NCI-H1417 treated with DMSO at 0.1 percent for 48 hours (cell line): ENCODE results near the gene MTHFSD.

Experiments
- DNase-seq: peaks from one replicate; lab custom pipeline; 2025; lab: John Stamatoyannopoulos, UW

MTHFSD gene

DNA sequence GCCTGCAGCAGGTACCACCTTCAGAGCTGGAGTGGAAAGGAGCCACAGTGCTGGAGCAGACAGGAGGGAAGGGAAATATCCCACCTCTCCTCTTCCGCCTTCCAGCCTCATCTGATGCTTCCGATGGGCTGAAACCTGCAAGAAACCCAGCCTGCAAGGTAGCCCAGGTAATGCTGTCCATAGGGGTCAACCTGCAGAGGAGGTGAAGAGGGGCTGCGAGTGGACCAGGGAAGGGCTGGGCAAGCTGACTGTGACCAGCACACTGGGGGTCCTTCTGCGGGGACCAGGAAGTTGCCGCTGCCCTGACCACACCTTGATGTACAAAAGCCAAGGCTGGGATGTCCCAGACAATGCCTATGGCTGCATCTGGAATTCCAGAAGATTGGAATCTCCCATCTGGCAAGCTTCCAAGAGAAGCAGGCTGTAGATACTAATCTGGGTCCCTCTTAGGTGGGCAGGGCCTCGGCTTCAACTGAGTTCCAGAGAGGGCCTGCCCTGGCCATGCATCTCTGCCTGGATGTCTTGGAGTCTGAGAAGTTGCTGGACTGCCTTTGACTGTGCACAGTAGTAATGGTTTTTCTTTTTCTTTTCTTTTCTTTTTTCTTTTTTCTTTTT lies 29.1 kb upstream of the MTHFSD start:
- no peak for DNase-seq

DNA sequence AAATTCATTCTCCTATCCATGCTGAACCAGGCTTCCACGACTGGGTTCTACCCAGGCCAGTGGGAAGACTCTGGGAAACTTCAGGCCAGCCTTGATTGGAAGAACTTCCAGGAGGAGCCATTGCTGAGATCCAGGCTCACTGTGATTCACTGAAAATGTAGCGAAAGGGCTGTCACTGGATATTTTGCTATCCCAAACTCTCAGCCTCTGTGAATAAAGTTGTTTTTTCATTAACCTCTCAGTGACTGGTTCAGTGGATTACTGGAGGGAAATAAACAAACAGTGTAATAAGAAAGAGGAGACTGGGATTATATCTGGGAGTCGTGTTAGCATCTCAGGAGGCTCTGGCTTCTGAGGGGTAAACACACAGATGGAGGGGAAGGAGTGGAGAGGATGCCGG lies 26.4 kb upstream of the MTHFSD start:
- DNase-seq = no peak

DNA sequence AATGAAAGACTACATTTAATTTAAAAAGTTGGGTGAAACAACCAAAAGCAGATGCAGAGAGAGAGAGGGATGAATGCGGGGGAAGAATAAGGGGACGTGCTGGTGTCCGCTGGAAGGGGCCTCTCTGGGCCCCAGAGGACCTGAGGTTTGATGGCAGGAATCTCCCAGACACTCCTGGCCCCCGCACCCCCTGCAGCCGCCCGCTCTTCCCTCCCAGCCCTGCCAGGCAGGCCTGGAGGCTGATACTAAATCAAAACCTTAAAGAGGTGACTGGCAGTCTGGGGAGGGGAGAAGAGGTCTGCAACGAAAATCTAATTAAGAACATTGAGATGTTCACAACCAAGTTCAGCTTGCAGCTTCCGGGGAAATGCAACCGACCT lies 25.7 kb upstream of the MTHFSD start:
- no peak for DNase-seq

DNA sequence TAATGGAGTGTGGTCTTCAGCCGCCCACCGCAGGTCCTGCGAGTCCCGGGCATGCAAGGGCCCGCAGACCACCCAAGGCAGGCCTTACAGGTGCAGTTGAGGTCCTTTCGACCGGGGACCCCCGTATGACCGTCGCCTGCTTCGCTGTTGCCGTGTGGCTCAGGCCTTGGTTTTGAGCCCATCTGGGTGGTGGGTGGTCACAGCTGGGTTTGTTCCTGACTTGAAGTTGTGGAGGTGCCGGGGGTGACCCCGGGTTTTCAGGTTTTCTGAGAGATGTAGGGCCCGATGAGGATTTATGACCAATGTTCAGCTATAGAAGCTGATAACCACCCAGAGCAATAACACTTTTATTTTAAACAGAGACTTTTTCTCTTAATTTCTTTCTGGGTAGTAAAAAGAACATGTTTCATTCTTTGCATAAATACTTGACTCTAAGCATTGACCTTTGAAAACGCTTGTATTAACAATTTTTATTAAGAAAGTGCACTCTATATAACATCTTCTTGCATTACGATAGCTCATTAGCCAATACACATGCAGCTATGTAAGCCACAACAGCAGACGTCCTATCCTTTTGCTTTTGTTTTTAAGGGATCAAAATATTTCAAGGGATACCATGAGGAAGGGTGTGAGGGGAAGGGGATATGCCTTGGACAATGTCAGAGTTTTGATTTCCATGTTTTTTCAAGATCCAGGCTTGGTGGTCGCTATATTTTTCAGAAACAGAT lies 25.2 kb upstream of the MTHFSD start:
- no peak for DNase-seq

DNA sequence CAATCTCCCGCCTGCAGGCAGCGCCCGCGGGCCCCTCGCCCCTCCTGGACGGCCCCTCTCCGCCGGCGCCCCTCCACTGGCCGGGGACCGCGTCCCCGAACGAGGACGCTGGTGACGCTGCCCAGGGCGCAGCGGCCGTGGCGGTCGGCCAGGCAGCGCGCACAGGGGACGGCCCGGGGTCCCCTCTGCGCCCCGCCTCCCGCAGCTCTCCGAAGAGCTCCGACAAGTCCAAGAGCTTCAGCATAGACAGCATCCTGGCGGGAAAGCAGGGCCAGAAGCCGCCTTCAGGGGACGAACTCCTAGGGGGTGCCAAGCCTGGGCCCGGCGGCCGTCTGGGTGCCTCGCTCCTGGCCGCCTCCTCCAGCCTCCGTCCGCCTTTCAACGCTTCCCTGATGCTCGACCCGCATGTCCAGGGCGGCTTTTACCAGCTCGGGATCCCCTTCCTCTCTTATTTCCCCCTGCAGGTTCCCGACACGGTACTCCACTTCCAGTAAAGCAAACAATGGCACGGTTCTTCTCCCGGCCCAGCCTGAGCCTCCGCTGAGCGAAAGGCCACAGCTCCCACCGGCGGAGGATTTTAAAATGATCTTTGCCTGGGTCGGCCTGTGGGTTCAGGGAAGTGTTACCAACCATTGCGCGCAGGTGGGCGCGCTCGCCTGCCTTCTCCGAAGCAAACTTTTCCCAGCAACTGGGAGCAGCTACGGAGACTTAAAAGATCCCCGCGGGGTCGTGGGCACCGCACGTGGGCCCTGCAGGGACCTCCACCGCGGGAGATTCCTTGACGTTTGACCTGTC lies 24.4 kb upstream of the MTHFSD start:
- no peak for DNase-seq

DNA sequence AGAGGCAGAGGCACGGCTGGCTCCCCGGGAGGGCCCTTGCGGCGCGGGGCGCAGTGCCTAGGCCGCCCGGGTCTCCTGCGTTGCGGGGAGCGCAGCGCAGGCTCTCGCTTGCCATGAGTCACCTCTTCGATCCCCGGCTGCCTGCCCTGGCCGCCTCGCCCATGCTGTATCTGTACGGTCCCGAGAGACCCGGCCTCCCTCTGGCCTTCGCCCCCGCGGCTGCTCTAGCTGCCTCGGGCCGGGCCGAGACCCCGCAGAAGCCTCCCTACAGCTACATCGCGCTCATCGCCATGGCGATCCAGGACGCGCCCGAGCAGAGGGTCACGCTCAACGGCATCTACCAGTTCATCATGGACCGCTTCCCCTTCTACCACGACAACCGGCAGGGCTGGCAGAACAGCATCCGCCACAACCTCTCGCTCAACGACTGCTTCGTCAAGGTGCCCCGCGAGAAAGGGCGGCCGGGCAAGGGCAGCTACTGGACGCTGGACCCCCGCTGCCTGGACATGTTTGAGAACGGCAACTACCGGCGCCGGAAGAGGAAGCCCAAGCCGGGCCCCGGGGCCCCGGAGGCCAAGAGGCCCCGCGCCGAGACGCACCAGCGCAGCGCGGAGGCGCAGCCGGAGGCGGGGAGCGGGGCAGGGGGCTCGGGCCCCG lies 23.7 kb upstream of the MTHFSD start:
- DNase-seq = no peak

DNA sequence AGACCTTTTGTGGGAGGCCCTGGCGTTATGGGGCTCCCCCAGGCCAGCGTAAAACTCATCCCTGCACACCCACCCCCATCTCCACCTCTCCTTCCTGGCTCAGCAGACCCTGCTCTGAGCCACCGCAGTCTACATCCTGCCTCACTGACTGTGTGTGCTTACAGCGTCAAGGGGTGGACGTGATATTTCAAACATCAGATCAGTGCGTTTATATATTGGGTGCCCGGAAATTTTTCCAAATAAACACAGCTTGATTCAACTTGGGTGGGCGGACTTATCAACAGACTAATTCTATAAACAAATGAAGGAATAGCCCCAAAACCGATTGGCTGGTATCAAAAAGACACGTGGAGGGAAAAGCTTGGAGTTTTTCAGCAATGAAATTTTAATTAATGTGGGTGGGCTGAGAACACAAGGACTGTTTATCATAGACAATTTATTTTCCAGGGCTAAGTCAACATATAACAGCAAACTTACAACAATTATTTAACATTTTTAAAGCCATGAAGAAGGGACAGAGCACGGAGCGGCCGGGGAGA lies 23.1 kb upstream of the MTHFSD start, which contains the start of gene FOXL1:
Gene FOXL1 (plus strand): TSS at position 489 of the 539 bp plus-strand sequence. CDS start 175 bp downstream, outside the sequence.
- DNase-seq = no peak

DNA sequence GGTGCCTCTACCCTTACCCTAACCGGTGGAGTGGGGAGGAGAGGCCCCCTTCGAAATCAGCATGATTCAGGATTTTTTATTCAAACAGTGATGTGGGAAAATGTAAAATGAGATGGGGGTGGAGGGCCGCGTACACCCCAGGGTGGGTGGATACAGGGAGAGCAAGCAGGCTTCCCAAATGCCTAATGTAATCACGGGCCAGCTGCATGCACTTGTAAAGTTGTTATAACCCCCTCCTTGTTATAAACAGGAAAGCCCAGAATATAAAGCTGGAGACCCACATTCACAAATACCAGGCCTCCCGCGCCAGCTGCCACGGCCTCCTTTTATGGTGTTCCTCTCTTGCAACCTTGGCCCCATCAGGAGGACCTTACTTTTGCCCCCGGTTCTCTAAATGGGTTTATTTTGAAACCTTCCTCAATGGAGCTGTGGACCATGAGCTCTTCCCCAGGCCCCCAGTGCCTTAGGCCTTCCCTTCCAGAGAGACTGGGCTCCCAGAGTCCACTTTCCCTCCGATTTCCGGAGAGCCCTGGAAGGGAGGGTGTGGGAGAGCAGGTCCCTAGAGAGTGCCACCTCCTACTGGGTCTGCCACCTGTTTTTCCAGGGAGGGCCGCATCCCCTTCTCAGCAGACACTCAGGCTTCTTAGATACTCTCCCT lies 22.4 kb upstream of the MTHFSD start:
- DNase-seq = no peak

DNA sequence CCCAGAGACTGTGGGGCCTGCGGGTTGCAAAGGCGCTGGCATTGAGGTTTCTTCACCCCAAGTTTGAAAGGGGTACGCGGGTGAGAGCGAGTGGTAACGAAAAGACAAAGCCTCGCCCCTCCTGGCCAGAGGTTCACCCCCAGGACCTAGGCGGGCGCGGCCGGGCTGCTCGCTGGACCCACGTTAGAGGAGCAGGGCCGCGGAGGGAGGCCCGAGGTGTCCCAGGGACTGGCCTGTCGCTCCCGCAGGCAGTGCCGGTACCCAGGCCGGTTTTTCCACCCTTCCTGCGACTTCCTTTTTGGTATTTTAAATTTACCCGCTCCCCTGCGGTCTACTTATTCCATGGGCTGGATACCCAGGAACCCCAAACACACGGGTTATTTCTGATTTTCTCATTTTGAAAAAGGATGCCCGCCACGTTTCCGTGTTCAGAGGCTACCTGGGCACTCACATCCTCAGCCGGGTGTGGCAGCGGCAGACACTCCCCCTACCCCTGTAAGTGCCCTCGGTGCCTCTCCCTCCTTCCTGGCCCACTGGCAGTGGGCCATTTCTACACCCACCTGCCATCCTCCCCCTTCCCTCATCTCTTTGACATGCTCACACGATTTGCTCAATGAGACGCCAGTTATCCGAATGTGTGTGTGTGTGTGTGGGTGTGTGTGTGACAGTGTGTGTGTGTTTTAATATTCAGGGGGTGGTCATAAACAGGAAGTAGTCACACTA lies 21.7 kb upstream of the MTHFSD start:
- no peak for DNase-seq

DNA sequence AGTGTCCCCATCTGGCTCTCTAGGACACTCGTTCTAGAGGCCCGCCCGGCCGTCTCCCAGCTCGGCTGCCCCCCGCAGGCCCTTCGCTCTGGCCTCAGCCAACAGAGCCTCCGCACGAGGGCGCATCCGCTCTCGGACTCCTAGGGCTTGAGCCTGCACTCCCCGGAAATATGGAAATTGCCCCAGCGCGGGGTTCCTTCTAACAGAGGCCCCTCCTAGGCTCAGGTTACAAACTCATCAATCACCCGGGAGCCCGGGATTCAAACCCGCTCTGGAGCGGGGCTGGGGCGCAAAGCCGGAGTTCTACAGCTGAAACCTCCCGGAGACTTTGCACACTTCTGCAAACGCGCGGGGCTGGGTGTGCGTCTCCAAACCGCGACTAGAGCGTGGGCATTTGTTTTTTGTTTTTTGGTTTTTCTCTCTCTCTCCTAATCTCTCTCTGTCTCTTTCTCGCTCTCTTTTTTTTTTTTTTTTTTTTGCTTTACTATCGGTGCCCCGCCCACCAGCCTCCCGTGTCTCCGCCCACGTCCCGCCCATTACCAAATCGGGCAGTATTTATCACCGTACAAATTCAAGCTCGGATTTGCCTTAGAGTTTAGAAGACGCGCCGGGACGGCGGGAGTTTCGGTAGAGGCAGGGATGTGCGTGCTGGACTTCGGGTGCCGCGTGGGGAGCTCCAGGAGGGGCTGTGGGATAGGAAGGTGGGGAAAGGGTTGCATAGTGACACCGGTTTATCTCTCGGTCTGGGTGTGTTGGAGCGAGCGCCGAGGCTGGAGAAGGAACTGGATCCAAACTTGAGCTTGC lies 20.9 kb upstream of the MTHFSD start:
- DNase-seq = no peak

DNA sequence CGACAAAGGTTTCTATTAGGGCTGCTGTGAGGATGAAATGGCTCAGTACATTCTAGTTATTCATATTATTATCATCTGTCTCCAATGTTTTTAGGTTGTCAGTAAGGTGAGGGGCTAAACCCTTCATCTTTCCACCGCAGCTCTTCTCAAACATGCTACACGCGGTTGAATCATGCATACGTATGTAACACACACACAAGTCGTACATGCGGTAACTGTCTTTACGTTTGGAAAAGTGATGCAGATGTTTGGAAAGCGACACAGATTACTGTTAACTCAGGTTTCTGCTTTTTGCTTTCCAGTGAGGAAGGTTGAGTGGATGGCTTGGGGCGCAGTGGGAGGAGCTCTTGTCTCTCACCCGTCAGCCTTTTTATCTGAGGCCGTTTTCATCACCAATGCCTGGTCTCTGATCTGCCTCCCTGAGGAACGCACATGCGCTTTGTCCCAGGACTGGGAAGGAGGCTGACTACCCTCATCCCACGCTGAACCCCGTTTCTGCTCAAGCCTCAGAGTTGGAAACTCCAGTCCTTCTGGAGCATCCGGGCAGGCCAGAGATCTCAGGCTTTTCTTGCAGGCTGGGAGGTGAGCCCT lies 20.2 kb upstream of the MTHFSD start:
- DNase-seq = no peak

DNA sequence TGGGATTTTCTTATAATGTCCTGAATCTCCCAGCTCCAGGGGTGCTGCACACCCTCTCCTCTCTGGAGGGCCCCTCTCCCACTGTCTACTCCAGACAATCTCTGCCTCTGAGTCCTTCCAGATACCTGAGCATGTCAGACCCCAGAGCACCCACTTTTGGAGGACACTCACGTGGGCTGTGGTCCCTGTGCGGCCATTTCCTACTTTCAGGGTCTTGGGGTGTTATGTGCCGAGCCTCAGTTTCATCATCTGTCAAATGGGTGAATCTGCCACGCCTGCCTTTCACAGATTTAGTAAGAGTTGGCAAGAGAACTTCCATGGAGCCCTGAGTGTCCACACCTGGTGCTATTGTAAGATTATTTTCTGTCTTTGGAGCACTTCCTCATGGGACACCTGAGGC lies 19.6 kb upstream of the MTHFSD start:
- no peak for DNase-seq

DNA sequence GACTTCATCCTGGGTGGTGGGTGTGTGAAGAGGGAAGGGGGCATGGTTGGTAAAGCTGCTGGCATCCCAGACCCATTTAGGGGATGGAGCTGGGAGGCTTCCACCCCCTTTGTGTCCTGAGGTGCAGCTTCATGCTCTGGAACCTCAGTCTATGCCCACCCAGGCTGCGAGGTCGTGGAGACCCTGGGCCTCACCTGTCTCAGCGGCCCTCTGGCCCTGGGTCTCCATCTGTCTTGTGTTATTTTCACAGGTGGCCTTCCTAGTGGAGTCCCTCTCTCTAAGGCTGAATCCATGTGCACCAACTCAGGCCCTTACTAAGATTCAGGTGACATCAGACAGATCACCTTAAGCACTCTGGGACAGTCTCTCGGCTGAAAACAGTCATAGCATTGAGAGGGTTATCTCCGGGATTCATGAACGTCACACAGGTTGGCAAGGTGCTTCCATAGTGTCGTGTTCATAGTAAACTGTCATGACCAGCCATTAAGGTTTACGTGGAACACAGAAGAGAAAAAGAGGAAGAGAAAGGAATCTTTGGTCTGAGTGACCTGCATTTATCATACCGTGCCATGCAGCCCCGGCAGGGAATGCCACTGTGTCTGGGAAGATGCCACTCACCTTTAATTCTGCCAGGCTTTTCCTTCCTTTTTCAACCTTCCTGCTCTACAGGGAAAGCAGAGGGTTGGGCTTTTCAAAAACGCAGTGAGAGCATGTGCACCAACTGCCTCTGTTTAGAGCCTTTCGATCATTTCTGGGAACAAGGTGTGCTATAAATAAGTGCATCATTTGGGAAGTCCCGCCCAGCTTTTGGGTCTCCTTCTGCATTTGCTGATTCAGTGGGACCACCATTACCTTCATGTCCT lies 18.8 kb upstream of the MTHFSD start:
- DNase-seq = no peak

DNA sequence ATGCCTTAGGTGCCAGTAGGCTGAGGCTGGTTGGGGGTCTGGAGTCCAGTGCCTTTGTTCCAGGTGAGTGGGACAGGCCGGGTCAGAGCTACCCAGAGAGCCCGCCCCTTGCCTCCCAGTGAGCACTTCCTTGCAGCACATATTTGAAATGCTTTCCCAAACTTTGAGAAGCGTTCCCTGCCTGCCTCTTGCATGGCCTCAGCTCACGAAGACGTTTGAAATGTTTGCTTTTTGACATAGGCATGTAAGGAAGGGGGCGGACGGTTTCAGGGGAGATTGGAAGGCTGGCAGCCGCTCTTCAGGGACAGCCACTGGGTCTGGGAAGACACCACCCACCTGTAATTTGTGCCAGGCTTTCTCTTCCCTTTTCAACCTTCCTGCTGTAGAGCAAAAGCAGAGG lies 18.2 kb upstream of the MTHFSD start:
- no peak for DNase-seq

DNA sequence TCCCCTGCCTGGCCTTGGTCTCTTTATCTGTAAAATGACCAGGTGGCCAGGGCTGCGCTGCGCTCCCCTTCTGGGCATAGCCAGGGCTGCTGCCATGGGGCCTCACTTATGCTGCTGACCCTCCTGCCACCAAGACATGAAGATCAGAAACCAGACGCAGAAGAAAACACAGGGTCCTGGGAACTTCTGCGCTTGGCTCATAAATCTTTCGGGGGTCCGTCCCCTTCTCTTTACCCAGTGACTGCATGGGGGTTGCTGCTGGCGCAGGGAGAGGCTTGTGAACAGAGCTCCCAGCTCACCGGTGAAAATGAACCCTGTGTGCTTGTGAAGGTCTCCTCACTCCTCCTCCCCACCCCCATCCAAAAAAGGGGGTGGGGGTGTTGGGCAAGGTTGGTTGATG lies 17.6 kb upstream of the MTHFSD start:
- no peak for DNase-seq

DNA sequence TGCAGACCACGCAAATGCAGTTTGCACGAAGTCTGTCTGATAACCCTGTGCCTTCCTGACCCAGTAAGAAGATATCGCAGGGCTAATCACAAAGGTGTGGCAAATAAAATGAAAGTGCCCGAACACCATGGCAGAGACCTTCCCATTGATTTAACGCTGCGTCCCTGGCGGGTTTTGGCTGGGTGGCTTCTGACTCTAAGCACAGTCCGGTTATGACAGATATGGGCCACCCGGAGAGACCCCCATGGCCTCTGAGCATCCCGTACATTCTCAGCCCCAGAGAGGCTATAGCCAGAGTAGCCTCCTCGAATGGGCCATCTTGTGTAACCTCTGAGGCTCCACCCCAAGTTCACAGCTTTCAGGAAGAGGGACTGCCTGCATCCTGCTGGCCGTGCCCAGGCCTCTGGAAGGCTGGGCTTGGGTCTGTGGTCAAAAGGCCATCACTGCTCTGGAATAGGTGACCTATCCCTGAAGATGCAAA lies 17.0 kb upstream of the MTHFSD start:
- no peak for DNase-seq

DNA sequence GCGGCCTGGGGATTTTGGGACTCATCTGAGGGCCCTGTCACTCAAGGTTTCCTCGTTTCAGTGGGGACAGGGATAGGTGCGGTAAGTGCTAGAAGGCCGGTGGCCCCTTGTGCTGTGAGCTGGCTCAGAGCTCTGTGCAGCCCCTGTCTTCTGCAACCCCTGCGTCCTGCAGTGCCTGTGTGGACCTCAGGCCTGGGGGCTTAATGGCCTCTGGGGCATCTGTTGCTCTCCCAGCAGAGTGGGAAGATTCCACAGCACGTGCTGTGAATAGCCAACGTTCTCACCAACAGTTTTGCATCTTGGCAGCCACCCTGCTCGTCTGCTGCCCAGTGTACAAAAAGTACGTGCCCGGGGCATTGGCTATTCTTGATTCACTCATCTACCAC lies 16.5 kb upstream of the MTHFSD start:
- DNase-seq = no peak
